Measurements from ENCODE around the gene SPEG. TPM values are rescaled to one million over a fixed set of nuclear protein-coding genes. Genes with fewer than 3 reads are reported as not detected.

SPEG gene
- total RNA-seq, 6 donors from 2014 or later: 2.3 to 8.9 (median 4.9) TPM

- peaks cover 11 to 24% (median 17%) of the 10 kb centered on the region in 4 donors for H3K4me1 ChIP-seq
- H3K4me3 ChIP-seq: no peak overlapping the region
- no peak overlapping the region for H3K27ac ChIP-seq
- TF ChIP-seq POLR2AphosphoS5 (IDR thresholded peaks at IDR 0.05) (no peak), POLR2A (IDR thresholded peaks at IDR 0.05) (no peak), EP300 (IDR thresholded peaks at IDR 0.05) (no peak)
- TF ChIP-seq, protein P1, sequence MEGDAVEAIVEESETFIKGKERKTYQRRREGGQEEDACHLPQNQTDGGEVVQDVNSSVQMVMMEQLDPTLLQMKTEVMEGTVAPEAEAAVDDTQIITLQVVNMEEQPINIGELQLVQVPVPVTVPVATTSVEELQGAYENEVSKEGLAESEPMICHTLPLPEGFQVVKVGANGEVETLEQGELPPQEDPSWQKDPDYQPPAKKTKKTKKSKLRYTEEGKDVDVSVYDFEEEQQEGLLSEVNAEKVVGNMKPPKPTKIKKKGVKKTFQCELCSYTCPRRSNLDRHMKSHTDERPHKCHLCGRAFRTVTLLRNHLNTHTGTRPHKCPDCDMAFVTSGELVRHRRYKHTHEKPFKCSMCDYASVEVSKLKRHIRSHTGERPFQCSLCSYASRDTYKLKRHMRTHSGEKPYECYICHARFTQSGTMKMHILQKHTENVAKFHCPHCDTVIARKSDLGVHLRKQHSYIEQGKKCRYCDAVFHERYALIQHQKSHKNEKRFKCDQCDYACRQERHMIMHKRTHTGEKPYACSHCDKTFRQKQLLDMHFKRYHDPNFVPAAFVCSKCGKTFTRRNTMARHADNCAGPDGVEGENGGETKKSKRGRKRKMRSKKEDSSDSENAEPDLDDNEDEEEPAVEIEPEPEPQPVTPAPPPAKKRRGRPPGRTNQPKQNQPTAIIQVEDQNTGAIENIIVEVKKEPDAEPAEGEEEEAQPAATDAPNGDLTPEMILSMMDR (IDR thresholded peaks at IDR 0.05): no peak
- no peaks in the 10 kb centered on the region for H3K9me3 ChIP-seq
- peak in 1 of 2 donors; percentile 31 for DNase-seq
- ATAC-seq (ENCODE audit: low FRiP score in 2 of 2): no peak
- 86 to 88% methylated on average over 3 of the region's 3 CpGs for WGBS, 2 donors
- peaks cover 4 to 34% (median 17%) of the 10 kb centered on the region in 4 donors for H3K27me3 ChIP-seq
- no peaks in the 10 kb centered on the region for H3K36me3 ChIP-seq
Observed at GRCh38 chr2:219437141-219437540, 2.5 kb downstream of the SPEG start.

GRCh38 chr2:219437690-219438206, 3.1 kb downstream of the SPEG start:
- TF ChIP-seq, protein P1 (IDR thresholded peaks at IDR 0.05): no peak
- no peak for TF ChIP-seq POLR2A (IDR thresholded peaks at IDR 0.05)
- no peak for TF ChIP-seq EP300 (IDR thresholded peaks at IDR 0.05)
- no peak for TF ChIP-seq POLR2AphosphoS5 (IDR thresholded peaks at IDR 0.05)
- Histone ChIP-seq H3K27me3 (peaks cover 4 to 37% (median 19%) of the 10 kb centered on the region in 4 donors), H3K36me3 (no peaks in the 10 kb centered on the region), H3K4me3 (no peak overlapping the region), H3K9me3 (no peaks in the 10 kb centered on the region), H3K27ac (no peak overlapping the region), H3K4me1 (peaks cover 11 to 27% (median 20%) of the 10 kb centered on the region in 4 donors)
- DNase-seq: no peak
- ATAC-seq (ENCODE audit: low FRiP score in 2 of 2): no peak
- 66 to 76% methylated on average over 6 of the region's 6 CpGs for WGBS, 2 donors

GRCh38 chr2:219438453-219438852, 3.8 kb downstream of the SPEG start:
- DNase-seq (no peak), ATAC-seq (ENCODE audit: low FRiP score in 2 of 2) (no peak)
- H3K27ac ChIP-seq: no peak overlapping the region
- peaks cover 4 to 37% (median 21%) of the 10 kb centered on the region in 4 donors for H3K27me3 ChIP-seq
- H3K4me1 ChIP-seq: peaks cover 11 to 27% (median 20%) of the 10 kb centered on the region in 4 donors
- whole genome bisulfite sequencing, 2 donors: 82 to 92% methylated on average over 4 of the region's 4 CpGs
- no peaks in the 10 kb centered on the region for H3K36me3 ChIP-seq
- no peaks in the 10 kb centered on the region for H3K9me3 ChIP-seq
- no peak overlapping the region for H3K4me3 ChIP-seq
- TF ChIP-seq POLR2A (IDR thresholded peaks at IDR 0.05): no peak

DNA sequence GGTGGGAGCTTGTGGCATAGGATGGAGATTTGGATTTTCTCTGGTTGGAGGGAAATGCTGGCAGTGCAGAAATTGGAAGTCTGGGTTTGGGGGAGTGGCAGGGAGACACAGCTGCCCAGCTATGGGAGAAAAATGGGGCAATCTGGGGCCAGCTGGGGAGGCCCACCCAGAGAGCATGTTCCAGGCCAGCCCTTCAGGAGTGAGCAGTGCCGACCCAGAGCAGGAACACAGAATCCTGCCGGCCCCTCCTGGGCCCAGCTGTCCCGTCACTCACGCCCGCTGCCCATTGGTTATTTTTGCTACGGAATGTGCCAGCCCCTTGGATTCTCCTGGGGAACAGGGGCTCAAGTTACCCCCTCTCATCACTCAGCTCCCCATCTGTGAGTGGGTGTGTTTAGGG, 4.9 kb downstream of the SPEG start:
- peak in 1 of 2 donors; percentile 31 for DNase-seq
- Histone ChIP-seq H3K4me1 (peaks cover 11 to 26% (median 20%) of the 10 kb centered on the region in 4 donors), H3K27me3 (peaks cover 4 to 30% (median 19%) of the 10 kb centered on the region in 4 donors), H3K9me3 (no peaks in the 10 kb centered on the region), H3K36me3 (no peaks in the 10 kb centered on the region), H3K27ac (no peak overlapping the region), H3K4me3 (no peak overlapping the region)
- TF ChIP-seq, protein P1 (IDR thresholded peaks at IDR 0.05): no peak
- no peak for TF ChIP-seq EP300 (IDR thresholded peaks at IDR 0.05)
- ATAC-seq (ENCODE audit: low FRiP score in 2 of 2): no peak
- 63 to 73% methylated on average over 6 of the region's 6 CpGs for WGBS, 2 donors

GRCh38 chr2:219440388-219441256, 6.0 kb downstream of the SPEG start:
- Histone ChIP-seq H3K9me3 (no peaks in the 10 kb centered on the region), H3K27me3 (peaks cover 0 to 20% (median 10%) of the 10 kb centered on the region in 4 donors), H3K36me3 (no peaks in the 10 kb centered on the region), H3K4me1 (peaks cover 7 to 18% (median 12%) of the 10 kb centered on the region in 4 donors), H3K27ac (no peak overlapping the region), H3K4me3 (no peak overlapping the region)
- no peak for DNase-seq
- no peak for ATAC-seq (ENCODE audit: low FRiP score in 2 of 2)
- 78 to 80% methylated on average over 6 of the region's 6 CpGs for WGBS, 2 donors
- TF ChIP-seq, protein P1 (IDR thresholded peaks at IDR 0.05): no peak
- TF ChIP-seq POLR2A (IDR thresholded peaks at IDR 0.05) (no peak), EP300 (IDR thresholded peaks at IDR 0.05) (no peak), POLR2AphosphoS5 (IDR thresholded peaks at IDR 0.05) (no peak)

All from upper lobe of left lung (tissue), 6 donors.